Spinal cord (tissue), 10 donors: Measurements from ENCODE around the gene ETV6. TPM values are rescaled to one million over a fixed set of nuclear protein-coding genes. Genes with fewer than 3 reads are reported as not detected.
"Not testable (repeated sequence)": the region's sequence is repeated elsewhere in the genome, so short reads cannot be mapped to it uniquely, and the experiment has no call there.

ENCODE experiments used
- DNase-seq, 6 donors: peaks; one replicate each; pipeline versions ENCODE4 v3.0.0 to v3.0.0-alpha.2; 2013 to 2015; ENCODE audit warnings: low spot score in 6 of 6, low read depth in 4 of 6
- H3K27ac ChIP-seq: one replicate; pipeline ENCODE4 v1.5.1; 2013; ENCODE audit warnings: low read depth, low read length, control low read depth
- H3K27me3 ChIP-seq: one replicate; pipeline ENCODE4 v1.6.1; 2013; ENCODE audit warnings: low read length; ENCODE audit not compliant: control insufficient read depth, insufficient read depth
- H3K36me3 ChIP-seq: one replicate; pipeline ENCODE4 v1.6.1; 2013; ENCODE audit warnings: low read length; ENCODE audit not compliant: control insufficient read depth, insufficient read depth
- H3K4me1 ChIP-seq: one replicate; pipeline ENCODE4 v1.6.1; 2013; ENCODE audit warnings: low read length; ENCODE audit not compliant: control insufficient read depth, insufficient read depth
- H3K4me3 ChIP-seq: one replicate; pipeline ENCODE4 v1.5.1; 2013; ENCODE audit warnings: low read depth, low read length, control low read depth
- H3K9me3 ChIP-seq: one replicate; pipeline ENCODE4 v1.6.1; 2013; ENCODE audit warnings: low read length; ENCODE audit not compliant: control insufficient read depth, insufficient read depth
- WGBS: methylation state at CpG from one replicate; pipeline ENCODE4 v1.1.5; 2013; ENCODE audit warnings: missing lambda C conversion rate; ENCODE audit not compliant: insufficient coverage; 5-methylcytosine and 5-hydroxymethylcytosine counted together
- polyA plus RNA-seq, 2 donors: library from polyadenylated mRNA; unstranded; fragments of 120-200 nt; gene quantifications; one replicate each; pipeline ENCODE4 v1.2.1, GENCODE V29; 2013; ENCODE audit not compliant: insufficient read length in 2 of 2
- total RNA-seq, 2 donors: library from RNA; depleted of rRNA in 1 of 2; stranded (reverse); fragments of 120-200 nt in 1 of 2; fragments of >200 nt in 1 of 2; gene quantifications; one replicate each; pipeline versions ENCODE4 v1.2.3 to v1.2.4, GENCODE V29; 2013 to 2014
- donor health status: healthy.

The ETV6 gene
- total and polyA plus RNA-seq, 4 donors = 6.8 to 9.9 (median 8.1) TPM

DNA sequence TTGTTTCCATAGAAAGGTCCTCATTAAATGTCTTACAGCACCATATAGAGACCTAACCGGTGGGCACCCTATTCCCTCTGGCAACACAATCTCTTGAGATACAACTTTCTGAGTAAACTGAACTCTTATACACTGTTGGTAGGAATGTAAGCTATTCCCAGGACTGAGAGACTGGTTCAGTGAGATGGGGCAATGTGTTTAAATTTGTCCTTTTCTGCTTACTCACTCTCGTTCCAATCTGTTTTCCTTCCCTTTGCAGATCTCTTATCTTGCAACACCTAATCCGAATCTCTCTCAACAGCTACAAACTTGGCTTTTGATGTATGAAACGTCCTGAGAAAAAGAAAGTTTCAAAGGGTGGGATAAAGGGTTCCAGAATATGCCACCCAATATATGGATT, 26.1 kb upstream of the ETV6 start:
- Histone ChIP-seq H3K36me3 (no peaks in the 10 kb centered on the region), H3K4me1 (no peaks in the 10 kb centered on the region), H3K4me3 (no peak overlapping the region), H3K27ac (no peak overlapping the region), H3K9me3 (peaks cover 3% of the 10 kb centered on the region), H3K27me3 (no peaks in the 10 kb centered on the region)
- no peak for DNase-seq
- no CpG with 5 or more reads among the region's 4 CpGs for WGBS

DNA sequence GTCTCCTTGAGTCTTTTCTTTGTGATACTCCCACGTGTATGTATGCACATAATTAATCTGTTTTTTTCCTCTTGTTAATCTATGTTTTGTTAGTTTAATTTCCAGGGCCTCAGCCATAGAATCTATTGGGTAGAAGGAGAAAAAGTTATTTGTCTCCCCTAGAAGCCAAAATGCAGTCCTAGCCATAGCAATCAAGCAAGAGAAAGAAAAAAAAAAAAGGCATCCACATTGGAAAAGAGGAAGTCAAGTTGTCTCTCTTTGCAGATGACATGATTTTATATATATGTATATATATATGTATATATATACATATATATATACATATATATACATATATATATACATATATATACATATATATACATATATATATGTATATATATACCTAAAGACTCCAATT, 25.4 kb upstream of the ETV6 start:
- H3K4me3 ChIP-seq = no peak overlapping the region
- H3K9me3 ChIP-seq = peaks cover 3% of the 10 kb centered on the region
- no peak overlapping the region for H3K27ac ChIP-seq
- no peaks in the 10 kb centered on the region for H3K36me3 ChIP-seq
- H3K4me1 ChIP-seq = no peaks in the 10 kb centered on the region
- no peak for DNase-seq
- no peaks in the 10 kb centered on the region for H3K27me3 ChIP-seq
- WGBS = no CpG with 5 or more reads among the region's 1 CpG

DNA sequence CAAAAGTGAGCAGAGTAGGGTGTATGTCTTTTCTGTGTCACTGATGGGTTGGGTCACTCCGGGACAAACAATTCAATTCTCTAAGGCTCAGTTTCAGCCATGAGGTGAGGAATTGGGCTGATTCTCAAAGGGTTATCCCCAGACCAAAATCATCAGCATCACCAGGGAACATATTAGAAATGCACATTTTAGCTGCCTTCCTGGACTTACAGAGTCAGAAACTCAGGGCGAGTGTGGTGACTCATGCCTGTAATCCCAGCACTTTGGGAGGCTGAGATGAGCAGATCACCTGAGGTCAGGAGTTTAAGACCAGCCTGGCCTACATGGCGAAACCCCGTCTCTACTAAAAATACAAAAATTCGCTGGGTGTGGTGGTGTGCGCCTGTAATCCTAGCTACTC, 21.8 kb upstream of the ETV6 start:
- not testable (repeated sequence) for H3K4me1 ChIP-seq, H3K4me3 ChIP-seq, H3K36me3 ChIP-seq, H3K27me3 ChIP-seq, H3K27ac ChIP-seq, DNase-seq, H3K9me3 ChIP-seq
- 100% methylated on average over 5 of the region's 6 CpGs for WGBS

DNA sequence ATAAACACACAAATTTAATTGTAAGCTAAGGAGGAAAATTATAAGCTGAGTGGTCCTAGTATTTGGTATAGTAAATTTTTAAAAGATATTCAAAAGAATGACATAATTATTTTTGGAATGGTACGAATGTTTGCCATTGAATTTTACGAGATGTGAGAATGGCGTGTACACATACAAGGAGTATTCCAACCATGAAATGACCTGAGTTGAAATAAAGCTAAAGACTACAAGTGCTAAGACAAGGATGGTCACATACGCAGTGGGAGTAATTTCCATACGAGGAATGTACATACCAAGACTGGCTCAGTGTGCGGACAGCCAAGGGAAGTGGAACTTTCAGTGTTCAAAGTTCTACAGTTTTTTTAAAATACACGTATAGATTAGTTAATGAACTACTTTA, 21.1 kb upstream of the ETV6 start:
- 100% methylated on average over 2 of the region's 7 CpGs for WGBS
- Histone ChIP-seq H3K4me1 (no peaks in the 10 kb centered on the region), H3K27ac (no peak overlapping the region), H3K36me3 (no peaks in the 10 kb centered on the region), H3K4me3 (no peak overlapping the region), H3K9me3 (peaks cover 3% of the 10 kb centered on the region), H3K27me3 (no peaks in the 10 kb centered on the region)
- DNase-seq = no peak

DNA sequence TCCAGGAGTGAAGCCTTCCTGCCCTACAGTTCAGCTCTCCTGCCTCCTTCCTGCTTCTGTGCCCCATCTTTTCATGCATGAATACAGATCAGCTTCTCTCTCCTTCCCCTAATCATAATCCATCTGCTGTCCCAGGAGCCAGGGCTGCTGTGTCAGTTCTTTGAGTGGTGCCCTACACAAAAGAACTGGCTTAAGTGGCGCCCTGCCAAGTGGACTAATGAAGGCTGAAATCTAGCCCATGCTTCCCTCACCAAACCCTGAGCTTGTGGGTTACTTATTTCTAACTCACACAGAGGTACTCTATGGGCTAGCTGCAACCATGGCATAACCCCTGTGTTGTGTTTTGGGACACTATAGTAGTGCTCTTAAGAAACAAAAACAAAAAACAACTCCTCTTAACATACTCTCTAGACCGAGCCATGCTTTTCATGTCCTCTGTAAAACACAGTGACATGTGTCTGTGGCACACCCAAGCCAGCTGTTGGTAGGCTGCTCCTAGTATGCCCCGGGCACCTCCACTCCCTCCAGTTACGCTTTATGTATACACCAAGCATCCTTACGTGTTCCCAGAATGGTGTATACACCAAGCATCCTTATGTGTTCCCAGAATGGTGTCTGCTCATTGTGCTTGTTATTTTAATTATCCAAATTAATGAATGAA, 19.3 kb upstream of the ETV6 start:
- 57% methylated on average over 1 of the region's 5 CpGs for WGBS
- Histone ChIP-seq H3K36me3 (no peaks in the 10 kb centered on the region), H3K27ac (no peak overlapping the region), H3K4me1 (no peaks in the 10 kb centered on the region), H3K9me3 (no peaks in the 10 kb centered on the region), H3K27me3 (no peaks in the 10 kb centered on the region), H3K4me3 (no peak overlapping the region)
- peak in 2 of 6 donors; percentile 50 to 54 for DNase-seq

DNA sequence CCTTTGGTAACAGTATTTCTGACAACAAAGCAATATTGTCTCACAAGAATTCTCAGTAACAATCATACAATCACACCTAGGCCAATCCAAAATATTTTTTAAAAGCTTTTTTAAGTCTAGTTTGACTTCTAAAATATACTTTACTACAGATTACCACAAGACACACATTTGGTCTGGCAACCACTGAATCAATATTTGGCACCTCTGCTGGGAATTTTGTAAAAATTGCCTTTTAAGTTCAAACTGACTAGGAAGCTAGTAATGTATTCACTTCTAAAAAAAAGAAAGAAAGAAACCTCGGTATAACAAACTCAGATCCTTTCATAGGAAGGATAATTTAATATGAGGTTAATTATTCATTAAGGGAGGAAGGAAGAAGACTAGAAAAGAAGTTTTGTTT, 18.2 kb upstream of the ETV6 start:
- no peaks in the 10 kb centered on the region for H3K9me3 ChIP-seq
- H3K36me3 ChIP-seq = no peaks in the 10 kb centered on the region
- H3K4me1 ChIP-seq = no peaks in the 10 kb centered on the region
- no peaks in the 10 kb centered on the region for H3K27me3 ChIP-seq
- DNase-seq = no peak
- H3K4me3 ChIP-seq = no peak overlapping the region
- no peak overlapping the region for H3K27ac ChIP-seq
- WGBS = no CpG with 5 or more reads among the region's 1 CpG

DNA sequence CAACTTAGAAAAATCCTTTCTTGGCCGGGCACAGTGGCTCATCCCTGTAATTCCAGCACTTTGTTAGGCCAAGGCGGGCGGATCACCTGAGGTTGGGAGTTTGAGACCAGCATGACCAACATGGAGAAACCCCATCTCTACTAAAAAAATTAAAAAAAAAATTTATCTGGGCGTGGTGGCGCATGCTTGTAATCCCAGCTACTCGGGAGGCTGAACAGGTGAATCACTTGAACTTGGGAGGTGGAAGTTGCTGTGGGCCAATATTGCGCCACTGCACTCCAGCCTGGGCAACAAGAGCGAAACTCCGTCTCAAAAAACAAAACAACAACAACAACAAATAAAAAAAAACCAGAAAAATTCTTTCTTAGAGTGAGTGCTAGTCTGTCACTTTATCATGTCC, 17.6 kb upstream of the ETV6 start:
- not testable (repeated sequence) for DNase-seq, H3K27ac ChIP-seq, H3K4me1 ChIP-seq, H3K27me3 ChIP-seq, H3K36me3 ChIP-seq, H3K4me3 ChIP-seq, H3K9me3 ChIP-seq
- WGBS = 94% methylated on average over 6 of the region's 9 CpGs

DNA sequence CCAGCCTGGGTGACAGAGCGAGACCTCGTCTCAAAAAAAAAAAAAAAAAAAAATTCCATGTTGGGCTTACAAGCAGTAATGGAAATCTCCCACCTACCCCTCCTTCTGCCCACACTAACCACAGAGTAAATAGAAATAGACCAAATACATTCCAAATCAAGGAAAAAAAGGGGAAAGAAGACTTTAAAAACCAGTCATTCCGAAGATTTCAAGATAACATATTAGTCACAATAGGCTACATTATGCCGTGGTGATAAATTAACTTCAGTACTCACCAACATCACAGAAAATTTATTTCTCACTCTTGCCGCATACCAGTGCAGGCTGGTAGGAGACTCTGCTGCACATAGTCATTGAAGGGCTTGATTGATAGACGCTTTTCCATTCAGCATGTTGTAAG, 15.5 kb upstream of the ETV6 start:
- WGBS = 83% methylated on average over 1 of the region's 6 CpGs
- no peak overlapping the region for H3K4me3 ChIP-seq
- H3K9me3 ChIP-seq = no peaks in the 10 kb centered on the region
- DNase-seq = no peak
- H3K36me3 ChIP-seq = no peaks in the 10 kb centered on the region
- no peaks in the 10 kb centered on the region for H3K27me3 ChIP-seq
- no peaks in the 10 kb centered on the region for H3K4me1 ChIP-seq
- H3K27ac ChIP-seq = no peak overlapping the region

DNA sequence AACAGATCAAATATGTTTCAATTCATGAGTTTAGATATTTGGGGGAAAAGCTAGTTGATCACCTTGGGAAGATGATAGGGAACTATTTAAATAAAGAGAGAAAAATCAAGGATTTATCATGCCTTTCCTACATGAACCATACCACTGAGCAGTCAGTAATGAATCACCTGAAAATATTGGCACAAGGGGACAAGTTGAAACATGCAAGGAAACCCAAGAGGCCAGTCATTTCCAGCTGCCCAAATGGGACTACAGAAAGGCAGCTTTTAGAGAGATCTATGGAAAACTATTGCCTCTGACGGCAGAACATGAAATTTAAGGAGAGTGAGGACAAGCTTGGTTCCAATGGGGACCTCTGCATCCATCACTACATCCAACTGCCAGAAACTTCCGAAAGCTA, 14.1 kb upstream of the ETV6 start:
- Histone ChIP-seq H3K36me3 (no peaks in the 10 kb centered on the region), H3K4me1 (no peaks in the 10 kb centered on the region), H3K4me3 (no peak overlapping the region), H3K9me3 (no peaks in the 10 kb centered on the region), H3K27ac (no peak overlapping the region), H3K27me3 (no peaks in the 10 kb centered on the region)
- WGBS = no CpG with 5 or more reads among the region's 2 CpGs
- no peak for DNase-seq

DNA sequence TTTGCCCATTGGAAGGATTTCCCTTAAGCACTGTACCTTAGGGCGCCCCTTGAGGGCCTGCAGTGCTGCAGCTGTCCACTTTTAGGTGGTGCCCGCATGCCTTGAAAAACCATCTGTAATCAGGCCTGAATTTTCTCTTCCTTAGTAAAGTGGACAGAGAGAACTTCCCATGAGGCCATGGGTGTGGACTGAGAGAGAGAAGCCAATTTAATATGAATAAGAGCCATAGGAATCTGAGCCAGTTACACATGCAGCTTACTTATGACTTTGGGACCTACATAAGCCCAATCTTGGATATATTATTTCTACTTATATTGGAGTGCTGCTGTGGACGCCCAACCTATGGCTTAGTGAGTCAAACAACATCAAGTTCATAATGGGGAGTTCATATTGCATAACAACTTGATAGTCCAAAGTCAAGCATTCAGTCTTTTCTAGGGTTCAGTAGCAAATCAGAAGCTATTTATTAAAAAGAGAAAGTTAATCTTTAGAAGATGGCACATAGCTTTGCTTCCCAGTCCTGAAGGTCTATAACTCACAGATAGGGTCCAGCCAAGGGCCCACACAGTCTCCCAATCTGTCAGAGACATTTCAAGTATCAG, 11.1 kb upstream of the ETV6 start:
- no peaks in the 10 kb centered on the region for H3K36me3 ChIP-seq
- H3K4me3 ChIP-seq = no peak overlapping the region
- no peaks in the 10 kb centered on the region for H3K9me3 ChIP-seq
- H3K27me3 ChIP-seq = no peaks in the 10 kb centered on the region
- WGBS = 100% methylated on average over 1 of the region's 3 CpGs
- no peaks in the 10 kb centered on the region for H3K4me1 ChIP-seq
- H3K27ac ChIP-seq = no peak overlapping the region
- DNase-seq = no peak
